AML-193 (cell line): Measurements from ENCODE around the gene RPL28.
A peak's percentile ranks its signal among the peaks of the same experiment; 100 is the strongest.

Source experiments
- DNase-seq, 2 experiments: peaks; one replicate each; lab custom pipeline; 2025; lab: John Stamatoyannopoulos, UW

Gene RPL28

DNA sequence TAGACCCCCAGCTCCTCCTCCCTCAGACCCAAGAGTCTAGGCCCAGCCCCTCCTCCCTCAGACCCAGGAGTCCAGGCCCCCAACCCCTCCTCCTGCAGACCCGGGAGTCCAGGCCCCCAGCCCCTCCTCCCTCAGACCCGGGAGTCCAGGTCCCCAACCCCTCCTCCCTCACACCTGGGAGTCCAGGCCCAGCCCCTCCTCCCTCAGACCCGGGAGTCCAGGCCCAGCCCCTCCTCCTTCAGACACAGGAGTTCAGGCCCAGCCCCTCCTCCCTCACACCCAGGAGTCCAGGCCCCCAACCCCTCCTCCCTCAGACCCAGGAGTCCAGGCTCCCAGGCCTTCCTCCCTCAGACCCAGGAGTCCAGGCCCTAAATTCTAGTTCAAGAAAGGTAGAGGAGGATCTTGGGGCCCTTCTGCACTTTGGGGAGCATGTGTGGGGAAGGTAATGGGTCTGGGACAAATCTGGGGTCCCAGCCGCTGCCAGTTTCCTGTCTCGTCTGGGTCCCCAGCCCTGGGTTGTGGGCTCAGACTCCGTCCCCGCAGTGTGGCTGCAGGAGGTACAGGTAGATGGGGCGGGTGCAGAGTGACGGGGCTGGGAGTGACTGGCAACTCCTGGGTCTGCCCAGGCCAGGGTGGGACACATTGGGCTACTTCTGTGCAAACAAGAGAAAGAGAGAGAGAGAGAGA, 12.3 kb upstream of the RPL28 start:
- DNase-seq: no peak

GRCh38 chr19:55373993-55374757, 11.6 kb upstream of the RPL28 start:
- DNase-seq: no peak

DNA sequence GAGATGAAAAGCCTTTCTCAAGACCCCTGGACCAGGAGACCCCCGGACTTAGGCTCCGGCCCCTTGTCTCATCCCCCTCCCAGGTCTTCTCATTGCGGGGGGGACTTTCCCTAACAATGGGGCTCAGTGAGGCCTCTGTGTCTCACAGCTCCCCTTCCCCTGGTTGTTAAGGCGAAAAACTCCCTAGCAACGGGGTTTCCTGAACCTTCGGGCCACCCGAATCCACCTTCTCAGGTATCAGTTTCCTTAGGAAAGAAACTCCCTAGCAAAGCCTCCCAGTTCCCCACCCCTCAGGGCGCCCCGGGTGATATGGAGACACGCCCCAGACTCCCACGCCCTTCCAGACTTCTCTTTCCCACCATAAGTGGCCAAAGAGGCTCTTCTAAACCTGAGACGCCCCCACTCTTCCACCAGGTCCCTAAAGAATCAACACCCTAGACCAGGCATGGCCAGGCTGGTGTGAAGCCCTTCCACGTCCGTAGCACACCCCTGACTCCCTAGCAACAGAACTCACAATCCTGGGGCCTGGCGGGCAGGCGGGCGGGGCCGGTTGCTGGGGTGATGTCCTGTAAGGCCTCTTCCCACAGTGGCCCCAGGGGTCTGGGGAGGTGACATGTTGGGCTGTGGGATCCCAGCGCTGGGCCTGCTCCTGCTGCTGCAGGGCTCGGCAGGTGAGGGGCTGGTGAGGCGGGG, 9.3 kb upstream of the RPL28 start, which contains the start of gene TMEM190:
TMEM190 (plus strand) TSS at position 586 of the 693 bp plus-strand sequence; CDS start at position 614, 28 bp downstream.
- DNase-seq: no peak

DNA sequence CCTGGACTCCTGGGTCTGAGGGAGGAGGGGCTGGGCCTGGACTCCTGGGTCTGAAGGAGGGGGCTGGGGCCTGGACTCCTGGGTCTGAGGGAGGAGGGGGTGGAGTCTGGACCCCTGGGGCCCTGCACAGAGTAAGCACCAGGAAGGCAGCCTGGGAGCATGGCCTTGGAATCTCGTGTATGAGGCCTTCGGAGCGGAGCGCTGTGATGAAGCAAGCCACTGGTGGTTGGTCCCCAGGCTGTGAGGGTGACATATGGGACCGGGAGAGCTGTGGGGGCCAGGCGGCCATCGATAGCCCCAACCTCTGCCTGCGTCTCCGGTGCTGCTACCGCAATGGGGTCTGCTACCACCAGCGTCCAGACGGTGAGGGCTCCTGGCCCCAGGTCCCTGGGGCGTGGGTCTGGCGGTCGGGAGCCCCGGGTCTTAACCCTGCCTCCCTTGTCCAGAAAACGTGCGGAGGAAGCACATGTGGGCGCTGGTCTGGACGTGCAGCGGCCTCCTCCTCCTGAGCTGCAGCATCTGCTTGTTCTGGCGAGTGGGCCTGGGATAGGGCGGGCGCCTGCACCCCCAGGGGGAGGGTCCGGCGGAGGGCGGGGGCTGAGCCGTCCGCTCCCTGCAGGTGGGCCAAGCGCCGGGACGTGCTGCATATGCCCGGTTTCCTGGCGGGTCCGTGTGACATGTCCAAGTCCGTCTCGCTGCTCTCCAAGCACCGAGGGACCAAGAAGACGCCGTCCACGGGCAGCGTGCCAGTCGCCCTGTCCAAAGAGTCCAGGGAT, 8.2 kb upstream of the RPL28 start:
- no peak for DNase-seq

DNA sequence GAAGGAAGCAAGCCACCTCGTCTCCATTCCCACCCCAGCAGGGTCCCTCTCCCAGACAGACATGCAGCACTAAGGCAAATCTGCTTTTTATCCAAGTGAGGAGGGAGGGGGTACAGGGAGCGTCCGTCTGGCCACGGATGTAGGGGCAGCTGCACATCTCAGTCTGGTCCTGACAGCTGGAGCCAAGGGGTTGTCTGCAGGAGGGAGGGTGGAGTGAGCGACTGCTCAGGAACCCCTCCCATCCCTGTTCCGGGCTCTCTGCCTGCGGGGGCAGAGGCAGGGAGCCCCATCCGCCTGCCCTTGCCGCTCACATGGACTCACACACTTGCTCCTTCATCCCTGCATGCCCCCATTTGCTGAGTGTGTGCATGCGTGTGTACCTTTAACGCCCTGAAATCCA, 6.6 kb upstream of the RPL28 start:
- no peak for DNase-seq

- DNase-seq: no peak
These were observed 3.7 kb upstream of the RPL28 start for GRCh38 chr19:55382013-55382412.

- DNase-seq: no peak
These were observed 3.1 kb upstream of the RPL28 start for GRCh38 chr19:55382522-55383054.

DNA sequence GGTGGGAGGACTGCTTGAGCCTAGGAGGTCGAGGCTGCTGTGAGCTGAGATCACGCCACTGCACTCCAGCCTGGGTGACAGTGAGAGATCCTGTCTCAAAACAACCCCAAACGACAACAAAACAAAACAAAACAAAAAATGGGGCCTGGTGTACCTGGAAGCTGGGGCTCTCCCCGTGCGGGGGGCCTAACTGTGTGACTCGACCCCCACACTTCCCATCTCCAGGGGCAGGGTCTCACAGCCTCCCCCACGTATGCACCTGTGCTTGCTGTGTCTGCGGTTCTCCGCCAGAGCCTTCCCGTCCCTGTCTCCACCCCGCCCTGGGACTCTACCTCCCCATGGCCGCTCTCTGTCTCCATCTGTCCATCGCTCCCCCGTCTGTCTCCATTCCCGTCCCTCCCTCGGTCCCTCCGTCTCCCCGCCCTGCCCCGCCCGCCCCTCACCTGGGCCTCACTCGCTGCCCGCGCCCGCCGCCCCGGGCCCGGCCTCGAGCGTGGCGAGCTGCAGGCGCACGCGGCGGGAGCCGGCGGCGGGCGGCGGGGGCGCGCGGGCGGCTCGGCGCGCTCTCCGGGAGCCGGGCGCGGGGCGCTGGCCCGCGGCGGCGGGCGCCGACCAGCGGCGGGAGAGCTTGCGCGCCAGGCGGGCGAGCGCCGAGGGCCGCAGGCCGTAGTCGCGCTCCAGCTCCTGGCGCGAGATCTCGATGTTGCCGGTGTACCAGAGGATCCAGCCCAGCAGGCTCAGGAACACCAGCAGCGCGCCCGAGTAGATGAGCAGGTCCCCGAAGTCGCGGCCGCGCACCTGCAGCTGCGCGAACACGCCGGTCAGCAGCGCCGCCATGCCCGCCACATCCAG, 2.2 kb upstream of the RPL28 start:
- DNase-seq: peak; percentile 39 to 52

GRCh38 chr19:55384131-55384919, 1.4 kb upstream of the RPL28 start, which contains the start of gene TMEM238:
TSS of gene TMEM238 (minus strand) at chr19:55384292. CDS start at chr19:55384259, 33 bp downstream.
- peak in 1 of 2 experiments; percentile 9 for DNase-seq

GRCh38 chr19:55384920-55385723, 610 bp upstream of the RPL28 start:
- DNase-seq: peak; percentile 90 to 92

GRCh38 chr19:55386493-55386971, 800 bp downstream of the RPL28 start:
- DNase-seq: no peak

- DNase-seq: no peak
These were observed 2.2 kb downstream of the RPL28 start for GRCh38 chr19:55387736-55388497.

DNA sequence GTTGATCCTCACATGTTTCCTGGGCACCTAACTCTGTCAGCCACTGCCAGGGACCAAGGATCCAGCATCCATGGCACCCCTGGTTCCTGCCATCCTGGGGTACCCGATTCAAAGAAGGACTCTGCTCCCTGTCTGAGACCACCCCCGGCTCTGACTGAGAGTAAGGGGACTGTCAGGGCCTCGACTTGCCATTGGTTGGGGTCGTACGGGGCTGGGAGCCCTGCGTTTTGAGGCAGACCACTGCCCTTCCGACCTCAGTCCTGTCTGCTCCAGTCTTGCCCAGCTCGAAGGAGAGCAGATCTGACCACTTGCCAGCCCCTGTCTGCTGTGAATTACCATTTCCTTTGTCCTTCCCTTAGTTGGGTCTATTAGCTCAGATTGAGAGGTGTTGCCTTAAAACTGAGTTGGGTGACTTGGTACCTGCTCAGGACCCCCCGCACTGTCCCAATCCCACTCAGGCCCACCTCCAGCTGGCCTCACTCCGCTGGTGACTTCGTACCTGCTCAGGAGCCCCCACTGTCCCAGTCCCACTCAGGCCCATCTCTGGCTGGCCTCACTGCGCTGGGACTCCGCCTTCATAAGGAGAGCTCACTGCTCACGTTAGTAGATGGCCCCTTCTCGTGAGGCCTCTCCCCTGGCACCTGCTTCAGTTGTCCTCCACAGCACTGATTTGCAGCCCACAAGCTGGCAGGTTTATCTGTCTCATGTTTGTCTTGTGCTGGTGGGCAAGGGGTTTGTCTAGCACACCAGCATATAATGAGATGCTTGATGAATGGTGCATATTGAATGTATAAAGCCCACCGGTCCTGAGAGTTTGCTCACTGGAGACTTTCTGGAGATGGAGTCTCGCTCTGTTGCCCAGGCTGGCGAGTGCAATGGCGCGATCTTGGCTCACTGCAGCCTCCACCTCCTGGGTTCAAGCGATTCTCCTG, 3.9 kb downstream of the RPL28 start:
- no peak for DNase-seq

- no peak for DNase-seq
These were observed 4.7 kb downstream of the RPL28 start for GRCh38 chr19:55390461-55390880.

- no peak for DNase-seq
These were observed 5.5 kb downstream of the RPL28 start for GRCh38 chr19:55391191-55391670.

DNA sequence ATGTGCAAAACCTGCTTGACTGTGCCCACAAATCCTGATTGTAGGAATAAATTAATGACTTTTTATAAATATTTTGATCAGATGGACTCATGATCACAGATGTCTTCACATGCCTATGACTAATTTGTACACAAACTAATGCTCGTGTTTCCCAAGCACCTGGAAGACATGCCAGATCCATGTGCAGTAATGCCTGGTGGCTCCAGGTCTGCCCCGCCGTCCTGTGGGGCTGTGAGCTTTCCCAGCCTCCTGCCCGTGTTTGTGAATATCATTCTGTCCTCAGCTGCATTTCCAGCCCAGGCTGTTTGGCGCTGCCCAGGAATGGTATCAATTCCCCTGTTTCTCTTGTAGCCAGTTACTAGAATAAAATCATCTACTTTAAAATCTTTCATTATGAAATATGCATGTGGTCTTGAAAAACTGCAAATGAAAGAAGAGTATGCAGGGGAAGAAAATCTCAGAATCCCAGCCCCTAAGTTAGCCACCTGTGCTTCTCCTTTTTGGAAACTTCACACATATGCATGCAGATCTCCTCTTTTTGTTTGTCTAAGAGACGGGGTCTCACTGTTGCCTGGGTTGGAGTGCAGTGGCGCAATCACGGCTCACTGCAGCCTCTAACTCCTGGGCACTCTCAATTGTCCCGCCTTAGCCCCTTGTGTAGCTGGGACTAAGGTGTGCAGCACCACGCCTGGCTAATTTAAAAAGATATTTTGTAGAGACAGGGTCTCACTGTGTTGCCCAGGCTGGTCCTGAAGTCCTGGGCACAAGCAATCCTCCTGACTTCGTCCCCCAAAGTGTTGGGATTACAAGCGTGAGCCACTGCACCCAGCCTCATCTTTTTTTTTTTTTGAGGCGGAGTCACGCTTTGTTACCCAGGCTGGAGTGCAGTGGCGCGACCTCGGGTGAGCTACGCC, 6.2 kb downstream of the RPL28 start:
- DNase-seq: no peak
